CD4-positive, alpha-beta T cell treated with Interleukin-6 for 4 hours (primary cell): ENCODE results near the gene KATNB1.

Experiments
- DNase-seq: peaks from one replicate; pipeline ENCODE4 v3.0.0-alpha.2; 2020; ENCODE audit warnings: mixed read lengths

KATNB1 gene

GRCh38 chr16:57747496-57747895 lies 11.9 kb downstream of the KATNB1 start:
- no peak for DNase-seq

GRCh38 chr16:57747996-57748395 lies 12.4 kb downstream of the KATNB1 start:
- no peak for DNase-seq

- no peak for DNase-seq
Observed at GRCh38 chr16:57748596-57748995, 13.0 kb downstream of the KATNB1 start.

- DNase-seq = no peak
Observed at GRCh38 chr16:57749101-57749692, 13.6 kb downstream of the KATNB1 start.

- no peak for DNase-seq
Observed at GRCh38 chr16:57749856-57750452, 14.4 kb downstream of the KATNB1 start.

DNA sequence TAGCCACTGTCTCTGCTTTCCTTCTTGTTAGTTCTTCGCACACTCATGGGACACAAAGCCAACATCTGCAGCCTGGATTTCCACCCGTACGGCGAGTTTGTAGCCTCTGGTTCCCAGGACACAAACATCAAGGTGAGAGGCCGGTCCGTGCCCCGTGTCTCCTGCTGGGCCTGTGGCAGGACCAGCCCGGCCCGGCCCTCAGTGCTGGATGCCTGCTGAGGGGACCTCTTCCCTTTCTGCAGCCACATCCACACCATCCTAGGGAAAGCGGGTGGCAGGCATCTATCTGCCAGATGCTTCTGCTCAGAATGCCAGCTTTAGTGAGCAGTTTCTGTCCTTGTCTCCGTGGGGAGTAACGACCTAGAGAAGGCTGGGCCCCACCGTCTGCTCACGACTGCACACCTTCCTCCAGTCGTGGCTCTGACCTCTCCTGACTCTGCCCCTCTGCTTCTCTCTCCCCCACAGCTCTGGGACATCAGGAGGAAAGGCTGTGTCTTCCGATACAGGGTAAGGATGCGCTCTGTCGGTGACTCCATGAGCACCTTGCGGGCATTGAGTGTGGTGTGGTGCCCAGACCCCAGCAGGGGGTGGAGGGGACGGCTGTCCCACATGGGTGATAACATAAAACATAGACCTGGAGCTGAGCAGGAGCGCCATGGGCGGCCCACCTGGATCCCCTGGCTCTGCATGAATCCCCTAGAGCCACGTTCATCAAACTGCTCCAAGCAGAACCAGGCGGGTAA lies 15.4 kb downstream of the KATNB1 start:
- no peak for DNase-seq

- no peak for DNase-seq
Observed at GRCh38 chr16:57751539-57752202, 16.1 kb downstream of the KATNB1 start.

- no peak for DNase-seq
Observed at GRCh38 chr16:57752203-57752580, 16.6 kb downstream of the KATNB1 start.

- DNase-seq = no peak
Observed at GRCh38 chr16:57752581-57753447, 17.2 kb downstream of the KATNB1 start.

DNA sequence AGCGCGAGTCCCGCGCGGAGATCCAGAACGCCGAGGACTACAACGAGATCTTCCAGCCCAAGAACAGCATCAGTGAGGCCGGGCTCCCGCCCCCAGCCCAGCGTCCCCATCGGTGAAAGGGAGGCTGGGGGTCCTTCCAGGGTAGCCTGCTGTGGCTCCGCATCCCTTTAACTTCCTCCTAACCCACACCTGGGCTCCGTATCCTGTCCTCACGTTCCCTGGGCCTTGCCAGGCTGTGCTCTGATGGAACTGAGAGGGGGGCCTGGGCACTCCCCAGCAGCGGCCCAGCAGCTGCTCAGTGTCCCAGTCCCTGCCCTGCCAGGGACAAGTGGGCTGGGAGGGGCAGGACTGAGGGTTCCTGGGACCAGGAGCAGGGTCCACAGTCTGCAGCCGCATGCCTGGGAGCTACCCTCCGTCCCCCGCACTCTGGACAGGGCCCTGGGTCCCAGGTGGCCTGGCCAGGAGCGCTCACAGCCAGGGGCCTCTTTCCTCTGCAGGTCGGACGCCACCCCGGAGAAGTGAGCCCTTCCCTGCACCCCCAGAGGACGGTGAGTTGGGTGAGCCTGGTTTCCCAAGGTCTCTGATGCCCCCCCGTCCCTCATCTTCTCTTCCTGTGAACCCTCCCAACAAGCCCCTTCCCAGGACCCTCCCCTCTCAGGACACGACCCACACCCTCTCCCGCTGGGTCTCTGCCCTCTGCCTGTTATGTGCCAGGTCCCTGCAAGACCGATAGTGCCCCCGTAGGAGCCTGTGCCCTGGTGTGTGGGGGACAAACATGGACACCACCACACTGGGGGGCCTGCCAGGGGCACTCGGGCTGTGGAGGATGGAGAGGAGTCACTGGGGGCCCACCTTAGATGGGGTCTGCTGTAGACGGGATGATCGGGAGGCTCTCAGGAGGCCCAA lies 18.1 kb downstream of the KATNB1 start:
- no peak for DNase-seq

DNA sequence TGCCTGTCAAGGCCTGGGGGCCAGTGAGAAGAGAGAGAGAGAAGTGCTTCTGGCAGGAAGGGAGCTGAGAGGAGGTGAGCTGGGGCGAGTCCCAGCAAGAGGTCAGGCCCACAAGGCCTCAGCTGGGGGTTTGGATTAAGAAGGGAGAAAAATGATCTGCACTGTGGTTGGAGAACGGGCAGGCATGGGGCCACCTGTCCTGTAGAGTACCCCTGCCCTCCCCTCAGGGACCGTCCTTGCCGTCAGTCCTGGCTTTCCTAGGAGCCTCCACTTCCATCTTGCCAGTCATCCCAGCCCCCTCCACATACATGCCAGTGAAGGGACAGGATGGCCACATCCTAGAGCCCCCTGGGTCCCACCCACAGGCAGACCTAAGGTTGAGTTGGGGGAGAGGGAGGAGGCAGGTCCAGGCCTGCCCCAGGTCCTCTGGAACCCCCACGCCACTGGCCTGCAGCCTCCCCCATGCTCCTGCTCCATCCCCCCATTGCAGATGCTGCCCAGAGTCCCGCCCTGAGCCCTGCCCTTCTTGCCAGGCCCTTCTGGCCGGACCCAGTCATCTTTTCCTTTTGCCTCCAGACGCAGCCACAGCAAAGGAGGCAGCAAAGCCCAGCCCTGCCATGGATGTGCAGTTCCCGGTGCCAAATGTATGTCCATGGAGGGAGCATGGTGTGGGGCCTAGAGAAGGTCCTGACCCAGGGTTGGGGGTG lies 18.9 kb downstream of the KATNB1 start:
- no peak for DNase-seq

DNA sequence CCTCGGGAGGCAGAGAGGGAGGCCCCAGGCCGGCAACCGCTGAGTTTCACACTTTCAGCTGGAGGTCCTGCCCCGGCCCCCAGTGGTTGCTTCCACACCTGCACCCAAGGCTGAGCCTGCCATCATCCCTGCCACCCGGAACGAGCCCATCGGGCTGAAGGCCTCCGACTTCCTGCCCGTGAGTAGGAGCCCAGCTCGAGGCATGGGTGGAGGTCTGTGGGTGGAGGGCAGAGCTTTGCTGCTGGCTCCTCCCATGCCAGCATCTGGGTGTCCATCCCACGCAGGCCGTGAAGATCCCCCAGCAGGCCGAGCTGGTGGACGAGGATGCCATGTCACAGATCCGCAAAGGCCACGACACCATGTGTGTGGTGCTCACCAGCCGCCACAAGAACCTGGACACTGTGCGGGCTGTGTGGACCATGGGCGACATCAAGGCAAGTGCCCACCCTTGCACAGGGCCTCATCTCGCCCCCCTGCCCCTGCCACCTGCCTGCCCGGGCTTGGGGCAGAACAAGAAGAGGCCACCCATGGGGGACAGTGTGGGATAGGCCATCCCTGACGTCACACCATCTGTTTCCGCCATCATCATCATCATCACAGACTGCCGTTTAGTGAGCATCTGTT lies 19.6 kb downstream of the KATNB1 start:
- DNase-seq = no peak

DNA sequence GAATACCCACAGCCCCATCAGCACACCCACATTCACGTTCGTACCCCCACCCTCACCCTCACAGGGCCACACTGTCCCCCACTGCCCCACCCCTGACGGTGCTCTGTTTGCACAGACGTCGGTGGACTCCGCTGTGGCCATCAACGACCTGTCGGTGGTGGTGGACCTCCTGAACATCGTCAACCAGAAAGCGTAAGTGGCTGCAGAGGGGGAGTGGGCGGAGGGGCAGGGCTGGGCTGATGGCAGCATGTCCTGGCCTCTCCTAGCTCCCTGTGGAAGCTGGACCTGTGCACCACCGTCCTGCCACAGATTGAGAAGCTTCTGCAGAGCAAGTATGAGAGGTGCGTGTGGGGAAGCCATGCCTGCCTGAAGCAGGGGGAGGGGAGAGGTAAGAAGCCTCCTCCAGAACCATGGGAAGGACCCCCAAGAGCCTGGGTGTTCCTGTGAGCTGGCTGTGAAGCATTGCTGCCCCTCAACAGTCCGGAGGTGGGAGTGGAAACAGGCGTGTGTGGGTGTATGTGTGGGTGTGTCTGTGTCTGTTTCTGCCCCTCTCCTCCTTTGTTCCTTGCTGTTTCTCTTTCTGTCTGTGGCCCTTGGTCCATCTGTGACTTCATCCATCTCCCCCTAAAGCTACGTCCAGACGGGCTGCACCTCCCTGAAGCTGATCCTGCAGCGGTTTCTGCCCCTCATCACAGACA lies 20.3 kb downstream of the KATNB1 start:
- no peak for DNase-seq

GRCh38 chr16:57756424-57757325 lies 21.1 kb downstream of the KATNB1 start:
- no peak for DNase-seq

- peak; percentile 89 for DNase-seq
Observed at GRCh38 chr16:57757326-57757786, 21.8 kb downstream of the KATNB1 start.

- no peak for DNase-seq
Observed at GRCh38 chr16:57757883-57758282, 22.3 kb downstream of the KATNB1 start.

GRCh38 chr16:57758331-57759117 lies 23.0 kb downstream of the KATNB1 start:
- DNase-seq = no peak

DNA sequence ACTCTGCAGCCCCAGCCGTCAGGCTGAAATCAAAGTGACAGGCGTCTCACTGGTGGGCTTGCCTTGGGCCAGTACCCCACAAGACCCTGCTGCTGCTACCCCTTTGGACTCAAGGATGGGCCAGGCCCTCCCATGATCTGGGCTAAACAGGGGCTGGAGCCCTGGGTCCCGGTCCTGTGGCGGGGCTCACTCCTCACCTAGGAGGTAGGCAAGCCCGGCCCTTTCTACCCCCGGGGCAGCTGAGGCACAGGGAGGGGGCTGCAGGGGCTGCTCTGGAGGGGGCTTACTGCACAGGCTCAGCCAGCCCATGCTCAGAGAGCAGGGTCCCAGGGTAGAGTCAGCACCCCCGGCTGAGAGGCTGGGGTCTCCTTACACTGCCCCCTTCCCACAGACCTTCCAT lies 23.6 kb downstream of the KATNB1 start:
- no peak for DNase-seq
